MCF 10A (cell line): ENCODE data around the gene TSPAN19. TPM values are rescaled to one million over a fixed set of nuclear protein-coding genes. Genes with fewer than 3 reads are reported as not detected.

Source experiments
- BruUV-seq: library from RNA; stranded (reverse); fragments of 400-500 nt; replicated peaks from 2 replicates; lab custom pipeline; 2021; lab: Mats Ljungman, UMichigan
- CTCF ChIA-PET: fragments of 300-600 bp; sonication (Branson Sonifier 250); formaldehyde crosslinking; extraction: SDS; loops from one replicate; lab custom pipeline; 2021; ENCODE audit warnings: antibody characterized with exemption, inconsistent platforms; lab: Yijun Ruan, JAX
- POLR2A ChIA-PET: fragments of 300-600, 350-650 bp; sonication (Branson Sonifier 250); formaldehyde crosslinking; extraction: SDS; loops from one replicate; lab custom pipeline; 2020; ENCODE audit warnings: antibody characterized with exemption, inconsistent platforms; lab: Yijun Ruan, JAX
- DNase-seq: peaks from one replicate; pipeline ENCODE4 v3.0.0-alpha.2; 2018; ENCODE audit not compliant: unreplicated experiment
- H3K27ac Mint-ChIP-seq: one replicate; pipeline ENCODE4 v1.8.0; 2022; ENCODE audit warnings: mild to moderate bottlenecking, low read depth, mixed read lengths; ENCODE audit not compliant: unreplicated experiment
- H3K27me3 Mint-ChIP-seq: one replicate; pipeline ENCODE4 v1.8.0; 2022; ENCODE audit warnings: mixed read lengths; ENCODE audit not compliant: insufficient read depth, unreplicated experiment
- H3K36me3 Mint-ChIP-seq: one replicate; pipeline ENCODE4 v1.8.0; 2022; ENCODE audit warnings: mild to moderate bottlenecking, moderate library complexity, mixed read lengths; ENCODE audit not compliant: insufficient read depth, unreplicated experiment
- H3K4me1 Mint-ChIP-seq: one replicate; pipeline ENCODE4 v1.8.0; 2022; ENCODE audit warnings: mixed read lengths; ENCODE audit not compliant: insufficient read depth, unreplicated experiment
- H3K4me3 Mint-ChIP-seq: one replicate; pipeline ENCODE4 v1.8.0; 2022; ENCODE audit warnings: mild to moderate bottlenecking, moderate library complexity, mixed read lengths; ENCODE audit not compliant: unreplicated experiment
- H3K9me3 Mint-ChIP-seq: one replicate; pipeline ENCODE4 v1.8.0; 2022; ENCODE audit warnings: mixed read lengths; ENCODE audit not compliant: unreplicated experiment
- CTCF ChIP-seq: fragments of 200-600 bp; IDR thresholded peaks from one replicate; pipeline ENCODE4 v1.8.0; 2022; ENCODE audit warnings: antibody characterized with exemption, mild to moderate bottlenecking; ENCODE audit not compliant: unreplicated experiment
- intact Hi-C: fragments of 100-400 bp; cut with micrococcal nuclease; formaldehyde crosslinking; loops from 2 replicates; pipeline ENCODE4 v1.14.1; 2022
- total RNA-seq: library from RNA; stranded (reverse); gene quantifications from 2 replicates; pipeline ENCODE4 v1.2.3, GENCODE V29; 2022

Gene TSPAN19
- total RNA-seq, 1 experiment from 2014 or later: 0.63 TPM

- no peak for TF ChIP-seq CTCF
- intact Hi-C loops: no loop called here
- no peaks in the 10 kb centered on the region for H3K27me3 Mint-ChIP-seq
- H3K4me1 Mint-ChIP-seq: peaks cover 18% of the 10 kb centered on the region
- no TSS peak for BruUV-seq
- peaks cover 8% of the 10 kb centered on the region for H3K9me3 Mint-ChIP-seq
- CTCF ChIA-PET: no interaction called here
- POLR2A ChIA-PET: no interaction called here
- H3K27ac Mint-ChIP-seq: no peak overlapping the region
- DNase-seq: no peak
- H3K36me3 Mint-ChIP-seq: no peaks in the 10 kb centered on the region
- no peak overlapping the region for H3K4me3 Mint-ChIP-seq
Measured at GRCh38 chr12:84994426-84994825, 41.7 kb downstream of the TSPAN19 start.

GRCh38 chr12:84986586-84986985 is 49.5 kb downstream of the TSPAN19 start:
- Mint-ChIP-seq H3K36me3 (no peaks in the 10 kb centered on the region), H3K9me3 (no peaks in the 10 kb centered on the region), H3K4me3 (no peak overlapping the region), H3K4me1 (no peaks in the 10 kb centered on the region), H3K27me3 (no peaks in the 10 kb centered on the region), H3K27ac (no peak overlapping the region)
- TF ChIP-seq CTCF: no peak
- intact Hi-C loops: no loop called here
- ChIA-PET CTCF (interaction anchor here (0.7 kb wide), 1 partner anchor 228 kb away, joined by 4 read pairs; no protein-coding TSS in a partner anchor), POLR2A (no interaction called here)
- no TSS peak for BruUV-seq
- DNase-seq: no peak

GRCh38 chr12:84986117-84986516 is 50.0 kb downstream of the TSPAN19 start:
- Mint-ChIP-seq H3K36me3 (no peaks in the 10 kb centered on the region), H3K4me3 (no peak overlapping the region), H3K9me3 (no peaks in the 10 kb centered on the region), H3K4me1 (no peaks in the 10 kb centered on the region), H3K27ac (no peak overlapping the region), H3K27me3 (no peaks in the 10 kb centered on the region)
- BruUV-seq: no TSS peak
- ChIA-PET CTCF (interaction anchor here (0.7 to 1.4 kb wide), 2 partner anchors 11 to 227 kb away, joined by 4 read pairs; no protein-coding TSS in a partner anchor), POLR2A (no interaction called here)
- no peak for DNase-seq
- TF ChIP-seq CTCF: no peak
- intact Hi-C loops: no loop called here

- Mint-ChIP-seq H3K36me3 (no peaks in the 10 kb centered on the region), H3K27ac (no peak overlapping the region), H3K4me3 (no peak overlapping the region), H3K9me3 (no peaks in the 10 kb centered on the region), H3K27me3 (no peaks in the 10 kb centered on the region), H3K4me1 (no peaks in the 10 kb centered on the region)
- CTCF ChIA-PET: no interaction called here
- no peak for TF ChIP-seq CTCF
- no peak for DNase-seq
- POLR2A ChIA-PET: no interaction called here
- BruUV-seq: no TSS peak
- intact Hi-C loops: no loop called here
Measured at GRCh38 chr12:84983289-84983688, 52.8 kb downstream of the TSPAN19 start.
